GM19463 (cell line): ENCODE results near the gene ITGB3BP.
A peak's percentile ranks its signal among the peaks of the same experiment; 100 is the strongest.
"Not testable (repeated sequence)": the region's sequence is repeated elsewhere in the genome, so short reads cannot be mapped to it uniquely, and the experiment has no call there.

Source experiments
- ATAC-seq: cut with Tn5 transposase; IDR thresholded peaks from one replicate; pipeline ENCODE4 v1.9.1; 2021; ENCODE audit warnings: mild to moderate bottlenecking, moderate library complexity; ENCODE audit not compliant: unreplicated experiment

ITGB3BP gene, protein sequence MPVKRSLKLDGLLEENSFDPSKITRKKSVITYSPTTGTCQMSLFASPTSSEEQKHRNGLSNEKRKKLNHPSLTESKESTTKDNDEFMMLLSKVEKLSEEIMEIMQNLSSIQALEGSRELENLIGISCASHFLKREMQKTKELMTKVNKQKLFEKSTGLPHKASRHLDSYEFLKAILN

DNA sequence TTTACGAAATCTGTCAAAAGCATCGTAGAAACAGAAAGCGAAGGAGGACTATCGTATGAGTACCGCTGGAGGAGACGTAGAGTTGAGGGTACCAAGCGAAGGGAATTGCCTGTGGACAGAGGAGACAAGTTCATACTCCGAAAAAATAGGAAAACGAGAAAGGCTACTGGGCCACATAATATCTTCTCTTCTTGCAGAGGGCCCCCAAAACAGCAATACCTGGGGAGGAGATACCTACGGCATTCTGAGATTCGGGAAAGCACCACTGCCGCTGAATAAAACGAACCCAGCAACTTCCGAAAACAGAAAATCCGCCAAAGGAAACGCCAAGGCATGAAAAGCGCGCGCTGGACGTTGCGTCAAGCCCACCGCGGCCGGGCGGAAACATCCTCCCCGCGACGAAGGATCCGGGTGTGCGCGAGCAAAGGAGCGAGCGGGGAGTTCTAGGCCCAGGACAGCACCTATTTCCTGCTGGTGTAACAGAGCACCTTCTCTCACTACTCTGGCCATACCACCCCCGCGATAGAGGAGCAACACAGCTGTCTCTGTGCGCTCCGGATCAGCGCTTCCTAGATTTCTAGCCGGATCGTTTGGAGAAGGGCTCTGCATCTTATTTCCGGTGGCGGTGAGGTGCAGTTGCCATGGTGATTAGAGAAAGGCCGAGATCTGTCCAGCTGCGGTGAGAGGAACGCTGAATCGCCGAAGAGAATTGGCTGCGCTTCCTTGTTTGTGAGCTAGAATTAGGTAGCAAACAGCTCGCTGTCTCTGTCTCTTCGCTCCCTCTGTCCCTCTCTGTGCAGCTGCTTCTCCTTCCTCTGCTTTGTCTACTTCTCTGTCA, at the start of gene ITGB3BP, which contains the start of gene EFCAB7:
Gene ITGB3BP (minus strand): TSS at position 335 of the 838 bp plus-strand sequence. CDS start 92 bp downstream, at position 243.
Gene EFCAB7 (plus strand): TSS at position 635 of the 838 bp plus-strand sequence. CDS start 2,048 bp downstream, outside the sequence.
- peak; percentile 92 for ATAC-seq

DNA sequence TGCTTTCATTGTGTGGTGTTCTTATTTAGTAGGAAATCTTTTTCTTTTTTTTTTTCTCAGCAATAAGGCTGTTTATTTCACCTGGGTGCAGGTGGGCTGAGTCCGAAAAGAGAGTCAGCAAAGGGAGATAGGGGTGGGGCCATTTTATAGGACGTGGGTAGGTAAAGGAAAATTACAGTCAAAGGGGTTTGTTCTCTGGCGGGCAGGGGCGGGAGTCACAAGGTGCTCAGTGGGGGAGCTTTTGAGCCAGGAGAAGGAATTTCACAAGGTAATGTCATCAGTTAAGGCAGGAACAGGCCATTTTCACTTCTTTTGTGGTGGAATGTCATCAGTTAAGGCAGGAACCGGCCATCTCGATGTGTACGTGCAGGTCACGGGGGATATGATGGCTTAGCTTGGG, 49.7 kb upstream of the ITGB3BP start:
- not testable (repeated sequence) for ATAC-seq

DNA sequence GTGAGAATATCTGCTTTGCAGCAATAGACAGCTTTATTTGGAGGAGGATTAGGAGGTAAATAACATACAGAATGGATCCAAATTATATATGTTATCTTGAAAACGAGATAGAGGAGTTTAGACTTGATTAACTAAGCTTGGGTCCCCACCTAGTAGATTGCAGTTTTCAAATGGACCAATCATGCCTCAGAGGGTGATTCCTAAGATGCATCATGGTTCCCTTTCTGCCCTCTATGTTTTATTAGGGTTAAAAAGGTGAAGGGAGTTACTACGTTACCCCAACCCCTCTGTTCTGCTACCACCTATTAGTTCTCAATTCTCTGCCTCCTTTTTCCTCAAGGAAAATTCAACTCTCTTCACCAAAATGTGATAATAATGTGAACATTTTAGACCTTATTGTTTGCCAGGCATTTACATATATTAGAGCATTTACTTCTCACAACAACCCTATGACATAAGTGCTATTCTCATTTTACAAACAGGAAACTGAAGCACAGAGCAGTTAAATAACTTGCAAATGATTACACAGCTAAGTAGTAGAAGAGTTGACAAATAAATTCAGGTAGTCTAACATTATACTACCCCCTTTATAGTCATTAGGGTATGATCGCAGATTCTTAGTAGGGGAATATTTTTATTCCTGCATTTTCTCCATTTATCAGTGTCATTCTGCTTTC, 46.8 kb upstream of the ITGB3BP start:
- no peak for ATAC-seq

DNA sequence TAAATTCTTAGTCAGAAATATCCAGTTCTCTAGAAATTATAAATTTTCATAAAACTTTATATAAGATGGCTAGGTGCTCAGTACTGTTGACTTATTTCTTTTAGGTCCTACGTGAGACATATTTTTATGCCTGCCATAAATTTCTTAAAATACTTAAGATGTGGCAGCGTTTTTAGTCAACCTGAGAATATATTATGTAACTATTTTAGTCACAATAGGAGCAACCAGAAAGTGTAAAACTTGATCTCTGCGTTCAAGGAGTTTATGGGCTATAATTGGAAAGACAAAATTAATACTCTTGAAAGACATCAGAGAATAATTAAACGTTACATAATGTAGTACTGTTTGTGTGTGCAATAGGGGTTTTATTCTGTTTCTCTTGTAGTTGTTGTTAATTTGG, 46.0 kb upstream of the ITGB3BP start:
- no peak for ATAC-seq

DNA sequence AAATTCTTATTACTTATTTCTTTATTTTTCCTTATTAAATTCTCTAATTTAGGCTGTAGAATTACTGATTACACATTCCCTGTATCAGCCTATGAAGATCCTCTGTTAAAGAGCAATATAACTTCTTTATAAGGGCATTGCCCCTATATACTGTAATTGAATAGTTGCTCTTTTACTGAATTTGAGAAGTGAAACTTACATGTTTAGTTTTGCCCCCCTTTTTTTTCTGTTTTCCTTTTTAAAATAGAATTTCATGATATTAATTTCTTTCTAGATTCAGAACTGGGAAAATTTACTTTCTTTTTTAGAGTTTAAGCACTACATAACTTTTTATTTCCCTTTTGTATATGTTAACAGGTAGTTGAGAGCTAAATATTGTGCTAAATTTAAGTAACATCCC, 40.7 kb upstream of the ITGB3BP start:
- no peak for ATAC-seq

DNA sequence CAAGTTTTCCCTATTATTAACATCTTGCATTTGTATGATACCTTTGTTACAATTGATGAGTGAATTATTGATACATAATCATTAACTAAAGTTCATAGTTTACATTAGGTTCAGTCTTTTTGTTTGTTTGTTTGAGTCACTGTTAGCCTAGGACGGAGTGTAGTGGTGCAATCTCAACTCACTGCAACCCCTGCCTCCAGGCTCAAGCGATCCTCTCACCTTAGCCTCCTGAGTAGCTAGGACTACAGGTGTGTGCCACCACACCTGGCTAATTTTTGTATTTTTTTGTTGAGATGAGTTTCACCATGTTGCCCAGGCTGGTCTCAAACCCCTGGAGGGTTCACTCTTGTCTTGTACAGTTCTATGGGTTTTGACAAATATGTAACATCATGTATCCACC, 36.3 kb upstream of the ITGB3BP start:
- ATAC-seq: no peak

DNA sequence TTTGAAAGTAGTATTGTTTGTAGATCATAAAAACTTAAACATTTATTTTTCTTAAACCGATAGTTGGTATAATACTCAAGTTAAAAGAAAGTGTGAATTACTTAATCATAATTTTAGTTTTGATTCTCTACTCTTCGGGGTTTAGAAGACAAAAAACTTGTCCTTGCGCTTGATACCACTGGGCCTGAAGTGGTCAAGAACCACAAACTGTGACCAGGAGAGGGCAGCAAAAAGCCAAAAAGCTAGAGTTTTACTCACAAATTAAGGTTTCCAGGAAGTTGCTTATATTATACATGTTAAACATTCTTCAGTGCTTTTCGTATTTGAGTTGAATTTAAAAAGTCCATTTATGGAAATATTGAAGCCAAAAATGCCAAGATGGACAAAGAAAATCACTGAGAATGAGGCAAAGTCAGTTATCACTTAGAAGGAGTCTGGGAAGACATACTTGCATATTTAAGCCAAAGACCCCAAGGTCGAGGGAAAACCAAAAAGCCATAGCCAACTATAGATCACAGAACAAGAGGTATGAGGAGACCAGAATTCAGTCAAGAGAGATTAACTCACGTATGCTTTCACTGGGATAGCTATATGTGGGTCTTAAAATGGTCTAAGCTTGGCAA, 34.5 kb upstream of the ITGB3BP start:
- no peak for ATAC-seq

DNA sequence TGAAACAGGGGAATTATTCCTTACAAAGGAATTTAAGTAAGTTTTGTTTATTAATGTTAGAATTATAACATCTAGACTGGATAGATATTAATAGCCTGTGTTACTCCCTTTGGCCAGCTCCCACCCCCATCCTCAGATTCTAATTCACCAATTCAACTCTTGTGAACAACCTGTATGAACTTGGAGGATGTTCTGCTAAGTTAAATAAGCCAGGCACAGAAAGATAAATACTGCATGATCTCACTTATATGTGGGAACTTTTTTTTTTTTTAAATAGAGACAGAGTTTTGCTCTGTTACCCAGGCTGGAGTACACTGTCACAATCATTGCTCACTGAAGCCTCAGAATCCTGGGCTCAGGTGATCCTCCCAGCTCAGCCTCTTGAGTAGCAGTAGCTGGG, 32.5 kb upstream of the ITGB3BP start:
- ATAC-seq: no peak

DNA sequence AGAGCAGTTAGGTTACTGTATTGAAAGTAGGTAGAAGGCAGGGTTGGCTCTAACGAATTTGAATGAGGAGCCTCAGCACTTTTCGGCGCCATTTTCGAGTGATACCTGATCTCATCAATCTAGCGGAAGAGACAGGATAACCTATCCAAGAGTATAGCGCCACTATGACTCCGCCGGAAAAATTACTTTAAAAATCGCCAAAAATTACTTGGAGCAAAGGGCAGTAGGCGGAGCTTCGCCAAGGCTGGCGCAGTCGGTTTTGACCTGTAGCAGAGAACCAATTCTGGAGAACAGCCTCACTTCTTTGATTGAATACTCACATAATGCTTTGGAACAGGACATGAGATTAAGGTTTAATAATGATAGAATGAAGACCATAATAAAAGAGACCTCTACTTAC, 25.9 kb upstream of the ITGB3BP start:
- ATAC-seq: no peak

DNA sequence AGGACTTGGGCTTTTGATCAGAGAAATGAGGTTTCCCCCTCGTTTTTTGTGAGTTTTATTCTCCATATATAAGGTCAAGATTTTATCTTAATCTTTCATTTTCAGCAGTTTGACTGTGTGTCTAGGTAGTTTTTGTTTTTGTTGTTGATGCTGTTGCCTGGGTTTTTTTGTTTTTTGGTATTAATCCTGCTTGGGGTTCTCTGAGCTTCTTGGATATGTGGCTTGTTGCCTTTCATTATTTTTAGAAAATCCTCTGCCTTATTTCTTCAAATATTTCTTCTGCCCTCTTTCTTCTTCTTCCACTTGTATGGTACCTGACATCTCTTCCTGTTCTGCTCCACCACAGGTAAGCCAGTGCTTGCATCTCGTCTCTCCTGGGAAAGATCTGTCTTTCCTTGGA, 25.3 kb upstream of the ITGB3BP start:
- ATAC-seq: no peak

DNA sequence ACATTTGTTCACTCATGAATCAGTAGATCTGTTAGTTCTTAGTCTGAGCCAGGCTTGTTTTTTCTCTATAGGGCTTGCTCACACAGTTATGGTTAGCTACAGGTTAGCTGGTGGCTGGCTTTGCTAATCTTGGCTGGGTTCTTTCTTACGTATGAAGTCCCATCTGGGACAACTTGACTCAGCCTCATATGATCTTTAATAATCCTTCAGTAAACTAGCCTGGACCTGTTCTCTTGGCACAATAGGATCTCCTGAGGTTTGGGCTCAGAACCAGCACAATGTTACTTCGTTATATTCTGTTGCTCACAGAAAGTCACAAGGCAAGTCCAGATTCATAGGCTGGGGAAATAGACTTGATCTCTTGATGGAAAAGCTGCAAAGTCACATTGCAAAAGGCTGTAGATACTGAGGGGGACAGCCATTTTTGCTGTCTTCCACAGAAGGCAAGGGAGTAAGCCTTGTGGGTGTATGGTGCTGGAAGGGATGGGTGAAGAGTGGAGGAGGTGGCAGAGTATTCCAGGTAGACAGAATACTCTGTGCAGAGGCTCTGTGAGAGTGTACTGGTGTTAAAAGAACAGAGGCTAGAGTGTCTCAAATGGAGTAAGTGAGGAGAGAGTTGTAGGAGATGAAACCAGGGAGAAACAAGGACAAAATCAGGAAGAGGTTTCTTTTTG, 24.7 kb upstream of the ITGB3BP start:
- no peak for ATAC-seq

DNA sequence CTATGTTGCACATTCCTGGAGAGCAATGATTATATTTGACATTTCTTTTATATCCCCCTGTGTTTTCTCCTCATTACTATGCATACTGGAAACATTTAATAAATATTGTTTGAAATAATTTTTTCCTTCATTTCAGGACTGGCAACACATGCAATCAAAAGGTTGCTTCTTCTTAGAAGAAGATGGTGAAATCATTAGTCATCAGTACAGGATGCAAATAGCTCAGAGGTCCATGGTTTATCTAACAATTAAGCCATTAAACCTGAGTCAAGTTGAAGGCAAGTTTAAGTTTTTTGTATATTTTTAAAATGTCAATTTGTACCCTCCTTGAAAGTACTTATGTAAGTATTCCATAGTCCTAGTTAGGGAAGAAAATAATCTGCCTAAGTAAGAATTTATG, 22.8 kb upstream of the ITGB3BP start:
- ATAC-seq: no peak

DNA sequence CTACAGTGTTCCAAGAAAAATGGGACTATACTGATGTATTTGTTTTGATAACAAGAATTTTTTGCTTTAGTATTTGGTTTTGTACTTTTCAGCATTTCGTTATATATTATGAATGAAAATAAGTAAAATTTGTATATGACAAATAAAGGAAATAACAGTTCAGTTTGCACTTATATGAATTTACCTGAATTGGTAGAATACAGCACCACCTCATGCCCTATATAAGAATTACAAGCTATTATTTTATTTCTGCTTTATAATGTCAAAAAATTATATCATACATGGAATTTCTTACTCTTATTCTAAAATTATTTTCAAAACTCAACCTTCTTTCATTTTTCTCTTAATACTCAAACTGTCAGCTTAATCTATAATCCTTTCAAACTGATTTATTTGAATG, 14.9 kb upstream of the ITGB3BP start:
- ATAC-seq: no peak

DNA sequence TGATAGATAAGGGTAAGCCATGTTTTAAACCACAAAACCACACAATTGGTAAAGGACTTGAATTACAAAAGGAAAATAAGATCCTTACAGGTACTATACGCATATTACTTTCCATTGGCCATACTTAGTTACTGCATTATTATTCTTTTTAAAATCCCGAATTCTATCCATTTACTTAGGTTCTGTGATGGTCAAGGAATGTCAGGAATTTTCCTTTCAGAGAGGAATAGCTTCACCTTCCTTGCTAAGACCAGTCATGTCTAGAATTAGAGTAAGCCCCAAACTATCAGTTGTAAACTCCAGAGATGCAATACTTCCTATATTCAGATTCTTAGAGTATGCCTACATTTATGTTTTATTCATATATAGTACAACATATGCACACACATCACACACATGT, 14.0 kb upstream of the ITGB3BP start:
- no peak for ATAC-seq

DNA sequence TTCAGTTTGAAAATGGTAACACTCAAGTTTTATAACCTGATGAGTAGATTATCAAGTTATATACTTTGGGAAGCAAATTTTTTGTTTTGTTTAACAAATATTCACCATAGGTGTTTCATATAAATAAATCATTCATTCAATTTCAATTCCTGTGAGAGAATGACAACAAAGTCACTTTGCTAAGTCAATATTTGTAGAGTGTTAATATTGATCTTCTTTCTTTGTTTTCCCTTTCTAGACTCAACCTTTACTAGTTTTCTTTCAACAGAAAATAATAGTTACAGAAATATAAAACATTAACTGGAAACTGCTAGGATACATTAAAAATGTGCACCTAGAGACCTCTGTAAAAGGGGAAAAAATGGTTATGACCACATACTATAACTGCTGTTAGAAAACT, 11.4 kb upstream of the ITGB3BP start:
- no peak for ATAC-seq

DNA sequence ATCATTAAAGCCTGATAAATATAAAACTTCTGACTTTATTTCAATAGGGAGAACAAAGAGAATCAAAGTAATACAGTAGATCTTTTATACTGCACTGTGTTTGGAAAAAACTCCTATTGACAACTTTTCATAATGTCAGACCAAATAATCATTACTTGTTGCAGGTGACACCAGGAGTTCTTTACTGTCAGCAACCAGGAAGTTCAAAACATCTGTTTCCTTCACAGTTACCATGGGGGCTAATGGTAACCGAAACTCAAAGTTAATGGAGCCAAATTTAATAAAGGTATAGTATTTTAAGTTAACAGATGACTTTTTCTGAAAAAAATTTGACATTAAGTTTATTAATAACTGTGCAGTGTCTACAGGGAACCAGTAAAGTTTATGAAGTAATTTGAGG, 10.9 kb upstream of the ITGB3BP start:
- ATAC-seq: no peak

DNA sequence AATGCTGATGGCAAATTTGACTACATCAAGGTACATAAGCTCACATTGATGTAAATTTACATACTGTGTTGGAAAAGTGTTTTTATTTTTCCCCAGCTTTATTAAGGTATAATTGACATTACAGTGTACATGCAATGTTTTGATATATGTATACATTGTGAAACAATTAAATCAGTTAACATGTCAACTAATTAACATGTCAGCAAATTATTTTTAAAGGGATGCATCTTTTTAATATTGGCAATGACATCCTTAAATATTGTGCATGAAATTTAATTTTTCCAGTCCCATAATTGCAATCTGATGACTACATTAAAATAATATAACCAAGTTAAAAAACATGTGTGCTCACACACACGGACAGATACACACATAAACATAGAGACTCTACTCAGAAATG, 9.7 kb upstream of the ITGB3BP start:
- ATAC-seq: no peak

DNA sequence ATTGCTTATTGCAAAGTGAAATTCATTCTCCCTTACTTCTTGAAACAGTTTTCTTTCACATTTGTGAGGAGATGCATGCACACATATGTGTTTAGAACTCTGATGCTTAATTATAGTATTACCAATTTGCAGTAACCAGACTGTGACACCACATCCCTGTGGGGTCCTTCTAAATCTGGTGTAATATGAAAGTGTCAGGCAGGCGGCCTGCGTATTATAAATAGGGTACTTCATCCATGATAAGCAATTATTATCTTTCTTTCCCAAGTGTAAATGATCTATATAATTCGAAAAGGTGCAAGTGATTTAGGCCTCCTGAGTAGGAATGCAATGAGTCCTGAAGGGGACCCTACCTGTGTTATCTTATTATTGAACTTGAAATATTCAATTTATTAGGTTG, 1.2 kb upstream of the ITGB3BP start:
- ATAC-seq: no peak

DNA sequence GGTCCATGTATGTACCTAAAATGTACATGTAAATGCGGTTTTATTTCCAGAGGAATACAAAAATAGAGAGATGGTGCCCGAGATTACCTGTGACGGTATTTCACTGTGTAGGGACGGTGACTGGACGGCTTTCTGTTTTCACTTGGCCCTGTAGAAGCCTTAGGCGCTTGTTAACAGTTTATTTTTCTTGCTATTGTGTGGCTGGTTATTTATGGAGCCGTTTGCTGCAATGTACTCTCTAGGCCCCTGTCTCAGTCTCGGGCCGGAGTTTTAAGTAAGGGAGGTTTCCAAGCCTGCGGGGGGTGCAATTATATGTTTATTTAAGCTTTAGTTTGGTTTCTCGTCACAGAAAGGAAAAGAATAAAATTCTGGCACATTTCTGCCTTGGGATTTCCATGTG, 713 bp upstream of the ITGB3BP start:
- ATAC-seq: peak; percentile 7

DNA sequence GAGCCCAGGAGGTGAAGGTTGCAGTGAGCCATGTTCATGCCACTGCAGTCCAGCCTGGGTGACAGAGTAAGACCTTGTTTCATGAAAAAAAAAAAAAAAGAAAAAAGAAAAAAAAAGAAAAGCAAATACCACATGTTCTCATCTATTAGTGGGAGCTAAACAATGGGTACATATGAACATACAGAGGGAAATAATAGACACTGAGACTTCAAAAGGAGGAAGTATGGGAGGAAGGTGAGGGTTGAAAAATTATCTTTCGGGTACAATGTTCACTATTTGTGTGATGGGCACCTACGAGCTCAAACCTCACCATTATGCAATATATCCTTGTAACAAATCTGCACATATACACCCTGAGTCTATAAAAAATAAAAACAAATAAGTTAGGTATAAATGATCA, 6.4 kb downstream of the ITGB3BP start:
- ATAC-seq: no peak

DNA sequence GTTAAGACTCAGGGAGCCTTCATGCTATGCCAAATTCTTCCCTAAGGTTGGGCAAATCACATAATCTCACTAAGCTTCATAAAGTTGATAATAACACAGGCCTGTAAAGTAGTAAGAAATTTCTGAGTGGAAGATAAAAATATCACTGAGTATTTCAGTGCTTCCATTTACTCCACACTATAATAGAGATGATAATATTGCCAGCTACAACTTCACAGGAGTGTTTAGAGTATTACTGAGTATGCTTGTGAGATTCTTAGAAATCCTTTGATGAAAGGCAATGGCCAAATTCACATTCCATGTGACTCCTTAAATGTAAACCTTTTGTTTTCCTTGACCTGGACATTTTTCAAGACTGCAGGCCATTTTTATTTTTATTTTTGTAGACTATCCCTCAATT, 10.4 kb downstream of the ITGB3BP start:
- no peak for ATAC-seq
